Sigmoid colon (tissue), 7 donors: Measurements from ENCODE around the gene NEURL1B. TPM values are rescaled to one million over a fixed set of nuclear protein-coding genes. Genes with fewer than 3 reads are reported as not detected.
A peak's percentile ranks its signal among the peaks of the same experiment; 100 is the strongest.

Experiments
- DNase-seq: peaks from one replicate; pipeline ENCODE4 v3.0.0-alpha.2; 2019
- H3K27ac ChIP-seq, 4 donors: fragments of 200-600 bp; sonication (generic); one replicate each; pipeline ENCODE4 v1.5.1; 2016 to 2019; ENCODE audit warnings: mild to moderate bottlenecking in 1 of 4
- H3K27me3 ChIP-seq, 3 donors: fragments of 200-600 bp; sonication (generic); one replicate each; pipeline ENCODE4 v1.5.1; 2019; ENCODE audit warnings: mild to moderate bottlenecking in 1 of 3
- H3K36me3 ChIP-seq, 4 donors: fragments of 200-600 bp; sonication (generic); one replicate each; pipeline ENCODE4 v1.5.1; 2016 to 2019
- H3K4me1 ChIP-seq, 4 donors: fragments of 200-600 bp; sonication (generic); one replicate each; pipeline ENCODE4 v1.5.1; 2017 to 2019
- H3K4me3 ChIP-seq, 4 donors: fragments of 200-600 bp; sonication (generic); one replicate each; pipeline ENCODE4 v1.5.1; 2017 to 2019; ENCODE audit warnings: mild to moderate bottlenecking in 2 of 4, moderate library complexity in 1 of 4
- H3K9me3 ChIP-seq, 4 donors: fragments of 200-600 bp in 3 of 4; sonication (generic) in 3 of 4; one replicate each; pipeline versions ENCODE4 v1.5.1 to v1.6.1; 2013 to 2019
- CTCF ChIP-seq, 4 experiments: fragments of 450-650 bp in 3 of 4; fragments of 200-600 bp in 1 of 4; IDR thresholded peaks; one replicate each; pipeline ENCODE4 v1.5.1; 2016 to 2019; ENCODE audit warnings: antibody characterized with exemption in 4 of 4, mild to moderate bottlenecking in 3 of 4, moderate library complexity in 2 of 4
- EP300 ChIP-seq, 4 donors: sonication (generic); formaldehyde crosslinking; IDR thresholded peaks; one replicate each; pipeline ENCODE4 v1.6.1; 2017; ENCODE audit warnings: antibody characterized with exemption in 4 of 4
- POLR2A ChIP-seq, 2 donors: fragments of 450-650 bp; IDR thresholded peaks; one replicate each; pipeline ENCODE4 v1.6.1; 2016; ENCODE audit warnings: antibody characterized with exemption in 2 of 2, mild to moderate bottlenecking in 2 of 2, moderate library complexity in 2 of 2
- POLR2AphosphoS5 ChIP-seq, 4 donors: sonication (generic); formaldehyde crosslinking; IDR thresholded peaks; one replicate each; pipeline ENCODE4 v1.6.1; 2017; ENCODE audit warnings: antibody characterized with exemption in 4 of 4
- WGBS, 2 donors: extraction: QIAGEN DNeasy Blood & Tissue Kit; methylation state at CpG; one replicate each; pipeline ENCODE4 v1.1.7; 2013; 5-methylcytosine and 5-hydroxymethylcytosine counted together
- intact Hi-C: fragments of 100-400 bp; cut with DNase I; formaldehyde crosslinking; loops from one replicate; pipeline ENCODE4 v1.15.1; 2023
- polyA plus RNA-seq, 3 donors: library from polyadenylated mRNA; stranded (reverse); fragments of 200-250 nt; gene quantifications; one replicate each; pipeline ENCODE4 v1.2.3, GENCODE V29; 2013
- total RNA-seq, 4 donors: library from RNA; depleted of rRNA; stranded (reverse); fragments of >200 nt; gene quantifications; one replicate each; pipeline ENCODE4 v1.1.0, GENCODE V29; 2016
- donor health status: healthy with polysubstance abuse.
- donor health status: Bipolar disorder and iron deficiency.
- donor health status: healthy.

Gene NEURL1B
- total and polyA plus RNA-seq, 7 donors = 12.6 to 53.2 (median 32.9) TPM

GRCh38 chr5:172666251-172666650 lies 25.2 kb downstream of the NEURL1B start:
- WGBS, 2 donors = 86 to 92% methylated on average over 7 of the region's 7 CpGs

GRCh38 chr5:172667786-172668593 lies 26.9 kb downstream of the NEURL1B start:
- peak; percentile 46 for DNase-seq
- intact Hi-C loops = no loop called here
- no peaks in the 10 kb centered on the region for H3K27me3 ChIP-seq
- peak overlapping the region; percentile 48 to 71 (median 64) for H3K27ac ChIP-seq
- peaks cover 0 to 59% (median 50%) of the 10 kb centered on the region in 4 donors for H3K4me1 ChIP-seq
- no peak overlapping the region for H3K4me3 ChIP-seq
- H3K9me3 ChIP-seq = no peaks in the 10 kb centered on the region
- 43 to 64% methylated on average over 7 of the region's 7 CpGs for WGBS, 2 donors
- TF ChIP-seq POLR2A (IDR thresholded peaks at IDR 0.05) = no peak
- TF ChIP-seq CTCF (IDR thresholded peaks at IDR 0.05) = no peak
- no peak for TF ChIP-seq EP300 (IDR thresholded peaks at IDR 0.05)
- no peak for TF ChIP-seq POLR2AphosphoS5 (IDR thresholded peaks at IDR 0.05)
- H3K36me3 ChIP-seq = peaks cover 0 to 33% (median 29%) of the 10 kb centered on the region in 4 donors

More at GRCh38 chr5:172666251-172666650, 25.2 kb downstream of the NEURL1B start:
- TF ChIP-seq CTCF (IDR thresholded peaks at IDR 0.05) = no peak
- no peak for TF ChIP-seq EP300 (IDR thresholded peaks at IDR 0.05)
- TF ChIP-seq POLR2A (IDR thresholded peaks at IDR 0.05) = no peak
- no peak for TF ChIP-seq POLR2AphosphoS5 (IDR thresholded peaks at IDR 0.05)
- no peaks in the 10 kb centered on the region for H3K9me3 ChIP-seq
- peaks cover 0 to 16% (median 16%) of the 10 kb centered on the region in 4 donors for H3K36me3 ChIP-seq
- intact Hi-C loops = no loop called here
- DNase-seq = peak; percentile 63
- peaks cover 0 to 77% (median 67%) of the 10 kb centered on the region in 4 donors for H3K4me1 ChIP-seq
- H3K4me3 ChIP-seq = no peak overlapping the region
- peak overlapping the region; percentile 41 to 99 (median 92) for H3K27ac ChIP-seq
- H3K27me3 ChIP-seq = no peaks in the 10 kb centered on the region

- H3K27me3 ChIP-seq = no peaks in the 10 kb centered on the region
- no peak for TF ChIP-seq EP300 (IDR thresholded peaks at IDR 0.05)
- no peak for TF ChIP-seq POLR2AphosphoS5 (IDR thresholded peaks at IDR 0.05)
- TF ChIP-seq POLR2A (IDR thresholded peaks at IDR 0.05) = no peak
- TF ChIP-seq CTCF (IDR thresholded peaks at IDR 0.05) = no peak
- peaks cover 0 to 54% (median 45%) of the 10 kb centered on the region in 4 donors for H3K4me1 ChIP-seq
- peak overlapping the region; percentile 48 to 71 (median 64) for H3K27ac ChIP-seq
- H3K36me3 ChIP-seq = peaks cover 0 to 37% (median 29%) of the 10 kb centered on the region in 4 donors
- peak; percentile 51 for DNase-seq
- intact Hi-C loops = no loop called here
- no peak overlapping the region for H3K4me3 ChIP-seq
- WGBS, 2 donors = 77 to 78% methylated on average over 11 of the region's 11 CpGs
- no peaks in the 10 kb centered on the region for H3K9me3 ChIP-seq
Observed at GRCh38 chr5:172668594-172669071, 27.6 kb downstream of the NEURL1B start.

GRCh38 chr5:172669386-172670004 lies 28.4 kb downstream of the NEURL1B start:
- H3K36me3 ChIP-seq = peaks cover 0 to 43% (median 29%) of the 10 kb centered on the region in 4 donors
- H3K27ac ChIP-seq = peak overlapping the region; percentile 48 to 71 (median 64)
- TF ChIP-seq POLR2AphosphoS5 (IDR thresholded peaks at IDR 0.05) (no peak), EP300 (IDR thresholded peaks at IDR 0.05) (no peak), POLR2A (IDR thresholded peaks at IDR 0.05) (no peak), CTCF (IDR thresholded peaks at IDR 0.05) (no peak)
- 91 to 97% methylated on average over 45 of the region's 45 CpGs for WGBS, 2 donors
- no peak overlapping the region for H3K4me3 ChIP-seq
- no peaks in the 10 kb centered on the region for H3K9me3 ChIP-seq
- no peaks in the 10 kb centered on the region for H3K27me3 ChIP-seq
- intact Hi-C loops = no loop called here
- peaks cover 0 to 48% (median 36%) of the 10 kb centered on the region in 4 donors for H3K4me1 ChIP-seq
- DNase-seq = peak; percentile 30
